ENCODE results near the gene SOX15.

SOX15 gene

DNA sequence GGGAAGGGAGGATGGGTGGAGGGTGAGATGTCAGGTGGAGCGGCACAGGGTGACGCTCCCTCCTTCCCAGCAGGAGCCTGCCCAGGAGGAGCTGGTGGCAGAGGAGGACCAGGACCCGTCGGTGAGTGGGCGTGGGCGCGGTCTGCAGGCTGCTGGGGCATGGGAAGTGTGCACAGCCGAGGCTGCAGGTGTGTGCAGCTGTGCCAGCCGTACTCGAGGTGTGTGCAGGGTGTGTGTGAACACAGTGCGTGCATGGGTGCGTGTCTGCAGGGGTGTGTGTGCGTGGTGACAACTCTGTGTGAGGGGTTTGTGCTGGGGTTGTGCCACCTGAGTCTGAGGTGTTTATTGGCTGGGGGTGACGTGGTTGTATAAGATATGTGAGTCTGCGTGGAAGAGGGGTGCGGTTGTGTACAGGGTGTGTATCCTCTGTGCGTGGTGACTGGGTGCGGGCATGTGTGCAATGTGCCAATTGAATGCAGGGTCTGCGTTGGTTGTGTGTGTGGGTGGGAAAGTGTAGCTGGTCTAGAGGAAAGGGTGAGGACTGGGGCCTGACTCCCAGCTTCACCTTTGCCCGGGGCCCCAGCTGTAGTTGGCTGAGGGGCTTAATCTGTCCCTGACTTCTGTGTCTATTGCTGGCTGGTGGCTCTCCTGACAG lies 40.4 kb downstream of the SOX15 start:
- TF ChIP-seq, protein P1, sequence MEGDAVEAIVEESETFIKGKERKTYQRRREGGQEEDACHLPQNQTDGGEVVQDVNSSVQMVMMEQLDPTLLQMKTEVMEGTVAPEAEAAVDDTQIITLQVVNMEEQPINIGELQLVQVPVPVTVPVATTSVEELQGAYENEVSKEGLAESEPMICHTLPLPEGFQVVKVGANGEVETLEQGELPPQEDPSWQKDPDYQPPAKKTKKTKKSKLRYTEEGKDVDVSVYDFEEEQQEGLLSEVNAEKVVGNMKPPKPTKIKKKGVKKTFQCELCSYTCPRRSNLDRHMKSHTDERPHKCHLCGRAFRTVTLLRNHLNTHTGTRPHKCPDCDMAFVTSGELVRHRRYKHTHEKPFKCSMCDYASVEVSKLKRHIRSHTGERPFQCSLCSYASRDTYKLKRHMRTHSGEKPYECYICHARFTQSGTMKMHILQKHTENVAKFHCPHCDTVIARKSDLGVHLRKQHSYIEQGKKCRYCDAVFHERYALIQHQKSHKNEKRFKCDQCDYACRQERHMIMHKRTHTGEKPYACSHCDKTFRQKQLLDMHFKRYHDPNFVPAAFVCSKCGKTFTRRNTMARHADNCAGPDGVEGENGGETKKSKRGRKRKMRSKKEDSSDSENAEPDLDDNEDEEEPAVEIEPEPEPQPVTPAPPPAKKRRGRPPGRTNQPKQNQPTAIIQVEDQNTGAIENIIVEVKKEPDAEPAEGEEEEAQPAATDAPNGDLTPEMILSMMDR (IDR thresholded peaks at IDR 0.05; ENCODE audit: low read depth, low read length, poor library complexity, severe bottlenecking) = no peak
- TF ChIP-seq EZH2phosphoT487 (IDR thresholded peaks at IDR 0.05; ENCODE audit: borderline replicate concordance, low read length) = no peak
- H3K79me2 ChIP-seq (ENCODE audit: control insufficient read depth, low read length) = no peaks in the 10 kb centered on the region
- no peak overlapping the region for H3K4me3 ChIP-seq (ENCODE audit: low read length)
- no peaks in the 10 kb centered on the region for H3K9me2 ChIP-seq (replicated peaks; ENCODE audit: control insufficient read depth, low read length)
- no peaks in the 10 kb centered on the region for H3F3A ChIP-seq (ENCODE audit: control insufficient read depth, insufficient read depth)
- H3K4me1 ChIP-seq (ENCODE audit: control insufficient read depth, low read length) = peaks cover 4% of the 10 kb centered on the region; the same call in 1 of the 2 replicates
- no peaks in the 10 kb centered on the region for H4K20me1 ChIP-seq (ENCODE audit: control insufficient read depth, insufficient read depth, low read depth, low read length)
- H3K36me3 ChIP-seq (ENCODE audit: control insufficient read depth, low read length) = no peaks in the 10 kb centered on the region
- peaks cover 37% of the 10 kb centered on the region for H3K27me3 ChIP-seq (ENCODE audit: control insufficient read depth, low read length)
- H3K9me3 ChIP-seq (ENCODE audit: control insufficient read depth, insufficient read depth, low read length) = no peaks in the 10 kb centered on the region
- no peak overlapping the region for H3K27ac ChIP-seq (ENCODE audit: low read depth, low read length)
- no peak overlapping the region for H3K4me2 ChIP-seq (ENCODE audit: low read length)

DNA sequence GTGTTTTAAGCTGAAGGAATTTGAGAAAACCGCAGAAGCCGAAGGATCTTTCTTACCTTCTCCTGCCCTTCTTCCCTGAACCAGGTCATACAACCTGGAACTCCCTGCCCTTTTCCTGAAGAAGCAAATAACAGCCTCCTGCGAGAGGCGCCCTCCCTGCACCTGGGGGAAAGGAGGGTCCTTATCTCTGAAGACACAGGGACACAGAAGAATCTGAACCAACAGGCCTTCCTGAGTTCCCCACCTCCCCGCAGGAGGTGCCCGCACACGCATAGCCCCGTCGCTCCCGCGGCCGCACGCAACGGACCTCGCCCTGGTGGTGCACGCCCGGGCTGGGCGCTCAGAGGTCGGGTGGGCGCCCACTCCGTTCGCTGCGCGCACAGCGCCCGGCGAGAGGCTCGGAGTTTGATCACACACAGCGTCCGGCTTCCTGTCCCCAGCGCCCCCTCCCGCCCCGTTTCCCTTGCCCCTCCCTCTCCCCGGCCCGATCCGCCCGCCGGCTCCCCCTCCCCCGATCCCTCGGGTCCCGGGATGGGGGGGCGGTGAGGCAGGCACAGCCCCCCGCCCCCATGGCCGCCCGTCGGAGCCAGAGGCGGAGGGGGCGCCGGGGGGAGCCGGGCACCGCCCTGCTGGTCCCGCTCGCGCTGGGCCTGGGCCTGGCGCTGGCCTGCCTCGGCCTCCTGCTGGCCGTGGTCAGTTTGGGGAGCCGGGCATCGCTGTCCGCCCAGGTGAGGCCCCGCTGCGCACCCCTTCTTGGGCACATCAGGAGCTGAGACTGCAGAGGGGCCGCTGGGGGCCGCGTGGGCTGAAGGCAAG lies 41.1 kb downstream of the SOX15 start, which contains the start of gene TNFSF12:
Gene TNFSF12, plus strand, starts transcription at position 474 of the 816 bp plus-strand sequence. Its CDS starts 96 bp downstream, at position 570.
- H3K27ac ChIP-seq (ENCODE audit: low read depth, low read length) = no peak within 1 kb of the TSS
- H3K4me2 ChIP-seq (ENCODE audit: low read length) = peak within 1 kb of the TSS; percentile 36
- H4K20me1 ChIP-seq (ENCODE audit: control insufficient read depth, insufficient read depth, low read depth, low read length) = no peaks in the 10 kb centered on the region
- peaks cover 4% of the 10 kb centered on the region; the same call in 1 of the 2 replicates for H3K4me1 ChIP-seq (ENCODE audit: control insufficient read depth, low read length)
- TF ChIP-seq EZH2phosphoT487 (IDR thresholded peaks at IDR 0.05; ENCODE audit: borderline replicate concordance, low read length) = 0 out of 2 replicates have a peak, but pooled peaks have one; percentile 55
- TF ChIP-seq, protein P1 (IDR thresholded peaks at IDR 0.05; ENCODE audit: low read depth, low read length, poor library complexity, severe bottlenecking) = no peak
- no peaks in the 10 kb centered on the region for H3K36me3 ChIP-seq (ENCODE audit: control insufficient read depth, low read length)
- H3K9me2 ChIP-seq (replicated peaks; ENCODE audit: control insufficient read depth, low read length) = no peaks in the 10 kb centered on the region
- no peaks in the 10 kb centered on the region for H3F3A ChIP-seq (ENCODE audit: control insufficient read depth, insufficient read depth)
- H3K79me2 ChIP-seq (ENCODE audit: control insufficient read depth, low read length) = no peaks in the 10 kb centered on the region
- H3K4me3 ChIP-seq (ENCODE audit: low read length) = no peak within 1 kb of the TSS
- no peaks in the 10 kb centered on the region for H3K9me3 ChIP-seq (ENCODE audit: control insufficient read depth, insufficient read depth, low read length)
- peaks cover 39% of the 10 kb centered on the region for H3K27me3 ChIP-seq (ENCODE audit: control insufficient read depth, low read length)

DNA sequence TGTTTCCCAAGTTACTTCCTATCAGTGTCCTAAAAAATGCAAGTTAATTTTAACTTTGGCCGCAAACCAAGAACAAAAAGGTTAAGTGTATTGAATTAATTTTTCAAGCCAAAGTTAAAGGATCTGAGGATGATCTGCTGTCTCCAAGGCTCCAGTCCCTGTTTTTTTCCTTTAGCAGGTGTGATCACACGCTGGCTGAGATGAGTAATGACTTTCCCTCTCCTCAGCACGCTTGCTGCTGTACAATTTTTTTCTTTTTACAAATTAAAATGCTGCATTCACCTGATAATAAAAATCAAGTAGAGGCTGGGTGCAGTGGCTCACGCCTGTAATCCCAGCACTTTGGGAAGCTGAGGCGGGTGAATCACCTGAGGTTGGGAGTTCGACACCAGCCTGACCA lies 45.0 kb downstream of the SOX15 start:
- TF ChIP-seq, protein P1 (IDR thresholded peaks at IDR 0.05; ENCODE audit: low read depth, low read length, poor library complexity, severe bottlenecking) = no peak
- no peak for TF ChIP-seq EZH2phosphoT487 (IDR thresholded peaks at IDR 0.05; ENCODE audit: borderline replicate concordance, low read length)
- H3K9me3 ChIP-seq (ENCODE audit: control insufficient read depth, insufficient read depth, low read length) = no peaks in the 10 kb centered on the region
- no peaks in the 10 kb centered on the region for H3F3A ChIP-seq (ENCODE audit: control insufficient read depth, insufficient read depth)
- peaks cover 38% of the 10 kb centered on the region for H3K27me3 ChIP-seq (ENCODE audit: control insufficient read depth, low read length)
- H3K4me2 ChIP-seq (ENCODE audit: low read length) = no peak overlapping the region
- H3K79me2 ChIP-seq (ENCODE audit: control insufficient read depth, low read length) = no peaks in the 10 kb centered on the region
- no peaks in the 10 kb centered on the region for H3K36me3 ChIP-seq (ENCODE audit: control insufficient read depth, low read length)
- no peak overlapping the region for H3K27ac ChIP-seq (ENCODE audit: low read depth, low read length)
- H3K4me3 ChIP-seq (ENCODE audit: low read length) = no peak overlapping the region
- H3K4me1 ChIP-seq (ENCODE audit: control insufficient read depth, low read length) = peaks cover 4% of the 10 kb centered on the region; the same call in 1 of the 2 replicates
- H3K9me2 ChIP-seq (replicated peaks; ENCODE audit: control insufficient read depth, low read length) = no peaks in the 10 kb centered on the region
- H4K20me1 ChIP-seq (ENCODE audit: control insufficient read depth, insufficient read depth, low read depth, low read length) = no peaks in the 10 kb centered on the region

All from DOHH2 (cell line).